ENCODE data around the gene WDR45. TPM values are rescaled to one million over a fixed set of nuclear protein-coding genes. Genes with fewer than 3 reads are reported as not detected.

WDR45 gene
- total and polyA plus RNA-seq, 2 of the 4 experiments (the other 2 are of a cell fraction), result 40.7 to 67.4 TPM

DNA sequence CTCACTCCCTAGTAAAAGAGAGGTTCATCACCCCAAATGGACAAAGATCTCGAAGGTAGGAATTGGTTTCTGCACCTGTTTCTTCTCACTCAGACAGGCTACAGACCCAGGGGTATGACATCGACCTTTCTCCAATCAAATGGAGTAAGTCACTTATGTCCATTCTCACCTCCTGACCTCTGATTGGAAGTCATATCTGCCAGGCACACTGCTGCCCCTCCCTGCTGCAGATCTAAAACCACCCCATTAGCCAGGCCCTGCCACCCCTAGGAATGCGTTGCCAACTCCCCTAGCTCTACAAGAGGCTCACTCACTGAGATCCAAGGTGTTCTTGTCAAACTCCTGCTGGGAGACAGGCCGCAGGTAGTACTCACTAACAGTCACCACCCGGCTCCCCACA lies 37.0 kb upstream of the WDR45 start:
- Histone ChIP-seq H3K18ac (ENCODE audit: low read depth, low read length) (no peak overlapping the region), H4K91ac (ENCODE audit: insufficient read depth, low read depth, low read length) (no peak overlapping the region), H3K79me1 (ENCODE audit: low read depth in 1 of 2, low read length in 2 of 2) (0 out of 4 replicates have a peak, but pooled peaks cover 0 to 3% of the 10 kb centered on the region in 2 experiments), H2AFZ (replicated peaks; ENCODE audit: low read length, poor library complexity) (no peak overlapping the region), H3K27ac (ENCODE audit: insufficient read depth, low read length) (no peak overlapping the region), H2BK15ac (ENCODE audit: low read depth, low read length) (no peak overlapping the region), H2AK9ac (replicated peaks; ENCODE audit: low read depth, low read length, poor library complexity) (no peak overlapping the region), H2BK120ac (ENCODE audit: low read depth, low read length) (no peak overlapping the region), H3K14ac (replicated peaks; ENCODE audit: low read depth, low read length) (no peak overlapping the region), H2BK20ac (ENCODE audit: low read depth, low read length) (no peak overlapping the region), H3K27me3 (ENCODE audit: control insufficient read depth, insufficient read depth, low read length) (no peaks in the 10 kb centered on the region), H3K36me3 (ENCODE audit: control insufficient read depth, insufficient read depth, low read length) (peaks cover 20% of the 10 kb centered on the region), H3K4ac (ENCODE audit: low read depth, low read length) (no peak overlapping the region), H3K4me3 (ENCODE audit: insufficient read depth, low read depth, low read length) (no peak overlapping the region), H4K5ac (ENCODE audit: low read depth, low read length) (no peak overlapping the region), H2AK5ac (ENCODE audit: low read depth, low read length) (no peak overlapping the region), H3K9me3 (ENCODE audit: control insufficient read depth, insufficient read depth, low read length) (no peaks in the 10 kb centered on the region), H3K56ac (ENCODE audit: extremely low read depth, insufficient read depth, low read length) (no peak overlapping the region), H3K23ac (ENCODE audit: low read depth, low read length) (no peak overlapping the region), H3K4me2 (ENCODE audit: low read depth, low read length) (no peak overlapping the region), H3K9ac (ENCODE audit: low read depth, low read length) (no peak overlapping the region), H3K4me1 (ENCODE audit: control insufficient read depth, insufficient read depth, low read length) (no peaks in the 10 kb centered on the region), H3K9me1 (ENCODE audit: insufficient read depth, low read length) (no peaks in the 10 kb centered on the region), H2BK5ac (ENCODE audit: low read depth, low read length, poor library complexity, severe bottlenecking) (no peak overlapping the region), H4K8ac (ENCODE audit: low read depth in 2 of 2, low read length in 2 of 2) (no peak overlapping the region), H4K20me1 (ENCODE audit: insufficient read depth, low read length) (no peaks in the 10 kb centered on the region)
- no CpG with 5 or more reads among the region's 5 CpGs for WGBS, 2 experiments (ENCODE audit: extremely low coverage in 2 of 2, insufficient read length in 1 of 2)
- TF ChIP-seq, protein P1, sequence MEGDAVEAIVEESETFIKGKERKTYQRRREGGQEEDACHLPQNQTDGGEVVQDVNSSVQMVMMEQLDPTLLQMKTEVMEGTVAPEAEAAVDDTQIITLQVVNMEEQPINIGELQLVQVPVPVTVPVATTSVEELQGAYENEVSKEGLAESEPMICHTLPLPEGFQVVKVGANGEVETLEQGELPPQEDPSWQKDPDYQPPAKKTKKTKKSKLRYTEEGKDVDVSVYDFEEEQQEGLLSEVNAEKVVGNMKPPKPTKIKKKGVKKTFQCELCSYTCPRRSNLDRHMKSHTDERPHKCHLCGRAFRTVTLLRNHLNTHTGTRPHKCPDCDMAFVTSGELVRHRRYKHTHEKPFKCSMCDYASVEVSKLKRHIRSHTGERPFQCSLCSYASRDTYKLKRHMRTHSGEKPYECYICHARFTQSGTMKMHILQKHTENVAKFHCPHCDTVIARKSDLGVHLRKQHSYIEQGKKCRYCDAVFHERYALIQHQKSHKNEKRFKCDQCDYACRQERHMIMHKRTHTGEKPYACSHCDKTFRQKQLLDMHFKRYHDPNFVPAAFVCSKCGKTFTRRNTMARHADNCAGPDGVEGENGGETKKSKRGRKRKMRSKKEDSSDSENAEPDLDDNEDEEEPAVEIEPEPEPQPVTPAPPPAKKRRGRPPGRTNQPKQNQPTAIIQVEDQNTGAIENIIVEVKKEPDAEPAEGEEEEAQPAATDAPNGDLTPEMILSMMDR (conservative IDR thresholded peaks at IDR 0.05; ENCODE audit: low read depth, low read length), result no peak
- no peak for TF ChIP-seq BHLHE40 (IDR thresholded peaks at IDR 0.05; ENCODE audit: low read depth, low read length)
- no peak for TF ChIP-seq RCOR1 (IDR thresholded peaks at IDR 0.05; ENCODE audit: insufficient replicate concordance, low read length)
- DNase-seq, result no peak
- in situ Hi-C loops (cut with MboI; ENCODE audit: low sequenced_read_pairs) (no loop called here), dilution Hi-C loops (cut with HindIII; ENCODE audit: low sequenced_read_pairs, unreplicated experiment) (no loop called here), intact Hi-C loops (cut with micrococcal nuclease) (no loop called here)
- CTCF ChIA-PET, result no interaction called here
- no TSS peak for BruUV-seq (replicated peaks)
- POLR2A ChIA-PET (ENCODE audit: unreplicated experiment), result no interaction called here
- ATAC-seq (ENCODE audit: low read depth), result no peak

All from IMR-90 (cell line).